ENCODE data around the gene GABBR2.

DNA sequence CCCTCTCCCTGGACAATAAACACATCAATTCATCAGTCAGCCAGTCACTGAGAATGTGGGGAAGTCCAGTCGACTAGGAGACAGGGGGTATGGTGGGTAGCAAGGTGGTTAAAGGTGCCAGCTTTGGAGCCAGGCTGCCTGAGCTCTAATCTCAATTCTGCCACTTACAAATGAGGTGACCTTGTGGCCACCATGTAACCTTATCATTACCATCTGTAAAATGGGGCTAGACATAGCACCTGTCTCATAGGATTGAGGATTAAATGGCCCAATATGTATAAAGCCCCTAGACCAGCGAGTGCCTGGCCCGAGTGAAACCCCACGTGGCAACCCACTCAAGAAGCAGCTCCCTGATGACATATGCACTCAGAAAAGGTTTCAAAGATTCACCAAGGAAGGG lies 380.0 kb downstream of the GABBR2 start:
- TF ChIP-seq, protein P1, sequence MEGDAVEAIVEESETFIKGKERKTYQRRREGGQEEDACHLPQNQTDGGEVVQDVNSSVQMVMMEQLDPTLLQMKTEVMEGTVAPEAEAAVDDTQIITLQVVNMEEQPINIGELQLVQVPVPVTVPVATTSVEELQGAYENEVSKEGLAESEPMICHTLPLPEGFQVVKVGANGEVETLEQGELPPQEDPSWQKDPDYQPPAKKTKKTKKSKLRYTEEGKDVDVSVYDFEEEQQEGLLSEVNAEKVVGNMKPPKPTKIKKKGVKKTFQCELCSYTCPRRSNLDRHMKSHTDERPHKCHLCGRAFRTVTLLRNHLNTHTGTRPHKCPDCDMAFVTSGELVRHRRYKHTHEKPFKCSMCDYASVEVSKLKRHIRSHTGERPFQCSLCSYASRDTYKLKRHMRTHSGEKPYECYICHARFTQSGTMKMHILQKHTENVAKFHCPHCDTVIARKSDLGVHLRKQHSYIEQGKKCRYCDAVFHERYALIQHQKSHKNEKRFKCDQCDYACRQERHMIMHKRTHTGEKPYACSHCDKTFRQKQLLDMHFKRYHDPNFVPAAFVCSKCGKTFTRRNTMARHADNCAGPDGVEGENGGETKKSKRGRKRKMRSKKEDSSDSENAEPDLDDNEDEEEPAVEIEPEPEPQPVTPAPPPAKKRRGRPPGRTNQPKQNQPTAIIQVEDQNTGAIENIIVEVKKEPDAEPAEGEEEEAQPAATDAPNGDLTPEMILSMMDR (IDR thresholded peaks at IDR 0.05; ENCODE audit: low read depth, low read length) = no peak
- no peak for TF ChIP-seq EZH2phosphoT487 (IDR thresholded peaks at IDR 0.05; ENCODE audit: low read depth)

All from OCI-LY3 (cell line).